OCI-LY7 (cell line): Measurements from ENCODE around the gene POLR3H. TPM values are rescaled to one million over a fixed set of nuclear protein-coding genes. Genes with fewer than 3 reads are reported as not detected.

Experiments
- BruUV-seq: library from RNA; stranded (reverse); fragments of 400-500 nt; replicated peaks from 2 replicates; lab custom pipeline; 2021; lab: Mats Ljungman, UMichigan
- CTCF ChIA-PET: fragments of 300-600 bp; sonication (Branson Sonifier 250); formaldehyde crosslinking; loops from one replicate; lab custom pipeline; 2022; ENCODE audit warnings: antibody characterized with exemption; ENCODE audit not compliant: unreplicated experiment; lab: Charles Lee
- POLR2A ChIA-PET: fragments of 300-600 bp; sonication (Branson Sonifier 250); formaldehyde crosslinking; loops from one replicate; lab custom pipeline; 2022; ENCODE audit warnings: antibody characterized with exemption; lab: Charles Lee
- DNase-seq: peaks from one replicate; pipeline ENCODE4 v3.0.0-alpha.2; 2015; ENCODE audit warnings: low spot score
- H2AFZ ChIP-seq: fragments of 200-600 bp; sonication (generic), shearing (Covaris generic); 2 replicates; pipeline ENCODE4 v1.6.1; 2014; ENCODE audit warnings: mild to moderate bottlenecking, antibody characterized with exemption, low read length, moderate library complexity
- H3K27ac ChIP-seq: fragments of 200-600 bp; sonication (generic); 2 replicates; pipeline ENCODE4 v1.5.1; 2014; ENCODE audit warnings: mixed run types, low read depth, mild to moderate bottlenecking, moderate library complexity, low read length, inconsistent platforms; ENCODE audit not compliant: poor library complexity, severe bottlenecking
- H3K36me3 ChIP-seq: fragments of 200-600 bp; sonication (generic); 2 replicates; pipeline ENCODE4 v1.6.1; 2014; ENCODE audit warnings: mild to moderate bottlenecking, antibody characterized with exemption, low read length, moderate library complexity, mixed read lengths; ENCODE audit not compliant: insufficient read depth
- H3K4me1 ChIP-seq: fragments of 200-600 bp; sonication (generic); 2 replicates; pipeline ENCODE4 v1.5.1; 2014; ENCODE audit warnings: mild to moderate bottlenecking, low read length; ENCODE audit not compliant: insufficient read depth, poor library complexity, severe bottlenecking
- H3K4me2 ChIP-seq: fragments of 200-600 bp; sonication (generic); 2 replicates; pipeline ENCODE4 v1.6.1; 2014; ENCODE audit warnings: mild to moderate bottlenecking, low read length
- H3K4me3 ChIP-seq: fragments of 200-600 bp; sonication (generic); 2 replicates; pipeline ENCODE4 v1.5.1; 2014; ENCODE audit warnings: mild to moderate bottlenecking, low read depth, low read length; ENCODE audit not compliant: poor library complexity, severe bottlenecking
- H3K79me2 ChIP-seq: fragments of 200-600 bp; sonication (generic); 2 replicates; pipeline ENCODE4 v1.6.1; 2016; ENCODE audit warnings: low read depth, mild to moderate bottlenecking, low read length, moderate library complexity, mixed read lengths; ENCODE audit not compliant: insufficient read depth
- H3K9me2 ChIP-seq: fragments of 200-600 bp; sonication (generic); 2 replicates; pipeline ENCODE4 v1.6.1; 2016; ENCODE audit warnings: mild to moderate bottlenecking, low read length, mixed read lengths; ENCODE audit not compliant: insufficient read depth
- H3K9me3 ChIP-seq: fragments of 200-600 bp; sonication (generic); 2 replicates; pipeline ENCODE4 v1.6.1; 2014; ENCODE audit warnings: mild to moderate bottlenecking, mixed run types, low read length, mixed read lengths
- H4K20me1 ChIP-seq: fragments of 200-600 bp; sonication (generic); 2 replicates; pipeline ENCODE4 v1.6.1; 2014; ENCODE audit warnings: mild to moderate bottlenecking, antibody characterized with exemption, low read length, moderate library complexity, mixed read lengths; ENCODE audit not compliant: insufficient read depth
- EZH2phosphoT487 ChIP-seq: fragments of 200-600 bp; sonication (generic); IDR thresholded peaks from 2 replicates; pipeline ENCODE4 v1.6.1; 2018; ENCODE audit warnings: low read depth, borderline replicate concordance, mild to moderate bottlenecking, mixed run types, antibody characterized with exemption, low read length, moderate library complexity, mixed read lengths
- intact Hi-C: fragments of 100-400 bp; cut with micrococcal nuclease; formaldehyde crosslinking; loops from one replicate; pipeline ENCODE4 v1.10.0; 2022; ENCODE audit not compliant: unreplicated experiment
- total RNA-seq, 2 experiments: library from RNA; depleted of rRNA in 1 of 2; stranded (reverse); fragments of >200 nt in 1 of 2; shearing (Covaris generic) in 1 of 2; gene quantifications; 2 replicates each; pipeline ENCODE4 v1.2.3, GENCODE V29; 2014 to 2022
- TF ChIP-seq, protein P1 (sequence below): fragments of 200-600 bp; sonication (generic); conservative IDR thresholded peaks from 2 replicates; pipeline ENCODE4 v1.5.1; 2014; ENCODE audit warnings: mild to moderate bottlenecking, antibody characterized with exemption, low read length, moderate library complexity, mixed read lengths

POLR3H gene
- total RNA-seq, 2 experiments from 2014 or later, result 28.5 to 48.3 TPM

DNA sequence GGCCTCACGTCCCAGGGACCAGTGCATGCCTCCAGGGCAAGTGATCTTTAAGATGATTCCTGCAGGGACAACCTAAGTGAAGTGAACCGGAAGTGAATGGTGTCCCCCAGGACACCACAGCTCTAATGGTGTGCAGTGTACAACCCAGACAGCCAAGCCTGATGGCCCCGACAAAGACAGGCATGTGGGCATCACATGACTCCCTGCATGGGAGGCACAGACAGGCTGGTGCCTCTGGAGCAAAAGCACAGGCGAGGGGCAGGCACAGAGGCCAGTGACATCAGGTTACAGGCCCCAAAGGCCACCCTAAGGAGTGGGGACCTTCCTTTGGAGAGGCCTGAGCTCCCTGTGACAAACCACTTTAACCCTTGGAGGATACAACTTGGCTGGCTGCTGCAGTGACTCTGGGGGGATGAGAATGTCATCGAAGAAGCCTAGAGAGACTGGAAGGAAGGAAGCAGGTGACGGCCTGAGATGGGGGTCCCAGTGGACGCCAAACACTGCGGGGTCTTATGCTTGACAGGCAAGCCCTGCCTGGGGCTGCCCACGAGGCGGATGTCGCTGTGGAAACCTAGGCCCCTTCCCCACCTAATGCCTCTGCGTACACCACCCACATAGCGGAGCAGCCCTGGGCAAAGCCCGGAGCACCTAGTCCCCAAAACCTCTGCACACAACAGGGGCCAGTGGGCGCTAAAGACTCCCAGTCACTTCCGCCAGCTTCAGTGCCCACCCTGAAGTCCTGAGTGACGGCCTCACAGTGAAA lies 12.4 kb downstream of the POLR3H start:
- no TSS peak for BruUV-seq
- POLR2A ChIA-PET, result no interaction called here

DNA sequence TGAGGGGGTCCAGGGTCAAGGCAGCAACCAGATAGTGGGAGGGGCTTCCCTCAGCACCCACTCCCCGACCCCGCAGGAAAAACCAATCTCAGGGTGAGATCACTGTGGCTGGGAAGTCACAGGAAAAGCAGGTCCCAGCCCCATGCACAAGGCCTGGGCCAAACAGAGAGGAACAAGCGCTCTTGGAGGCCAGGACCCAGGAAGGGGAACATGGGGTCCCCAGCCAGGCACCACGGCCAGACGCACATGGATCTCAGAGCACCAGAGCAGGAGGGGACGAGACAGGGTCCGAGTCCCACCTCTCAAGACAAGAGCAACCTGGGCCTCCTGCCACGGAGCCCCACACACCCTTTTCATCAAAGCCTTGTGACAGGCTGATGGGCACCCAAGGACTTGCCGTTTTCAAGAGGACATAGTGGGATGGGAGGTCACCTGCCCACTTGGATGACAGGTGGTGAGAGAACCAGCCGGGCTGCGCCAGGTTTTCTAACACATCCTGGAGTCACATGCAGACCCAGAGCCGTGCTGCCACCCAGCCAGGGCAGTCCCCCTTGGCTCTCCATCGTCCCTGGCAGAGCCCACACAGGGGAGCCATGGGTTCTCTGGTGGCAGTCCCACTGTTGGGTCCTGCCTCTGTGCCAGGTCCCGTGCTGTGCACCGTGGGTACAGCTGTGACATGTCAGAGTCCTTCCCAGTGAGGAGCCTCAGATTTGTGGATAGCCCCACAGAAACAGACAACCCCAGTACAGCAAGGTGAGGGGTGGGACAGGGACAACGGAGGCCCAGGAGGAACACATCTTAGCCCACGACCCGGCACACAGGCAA lies 13.2 kb downstream of the POLR3H start:
- Histone ChIP-seq H3K9me3 (no peaks in the 10 kb centered on the region), H3K79me2 (no peaks in the 10 kb centered on the region), H3K36me3 (peaks cover 82% of the 10 kb centered on the region), H4K20me1 (no peaks in the 10 kb centered on the region), H3K4me2 (no peak overlapping the region), H3K27ac (no peak overlapping the region), H2AFZ (no peak overlapping the region), H3K9me2 (no peaks in the 10 kb centered on the region), H3K4me1 (no peaks in the 10 kb centered on the region), H3K4me3 (no peak overlapping the region)
- intact Hi-C loops, result no loop called here
- BruUV-seq, result no TSS peak
- no peak for DNase-seq
- POLR2A ChIA-PET, result no interaction called here
- CTCF ChIA-PET, result no interaction called here
- TF ChIP-seq, protein P1, sequence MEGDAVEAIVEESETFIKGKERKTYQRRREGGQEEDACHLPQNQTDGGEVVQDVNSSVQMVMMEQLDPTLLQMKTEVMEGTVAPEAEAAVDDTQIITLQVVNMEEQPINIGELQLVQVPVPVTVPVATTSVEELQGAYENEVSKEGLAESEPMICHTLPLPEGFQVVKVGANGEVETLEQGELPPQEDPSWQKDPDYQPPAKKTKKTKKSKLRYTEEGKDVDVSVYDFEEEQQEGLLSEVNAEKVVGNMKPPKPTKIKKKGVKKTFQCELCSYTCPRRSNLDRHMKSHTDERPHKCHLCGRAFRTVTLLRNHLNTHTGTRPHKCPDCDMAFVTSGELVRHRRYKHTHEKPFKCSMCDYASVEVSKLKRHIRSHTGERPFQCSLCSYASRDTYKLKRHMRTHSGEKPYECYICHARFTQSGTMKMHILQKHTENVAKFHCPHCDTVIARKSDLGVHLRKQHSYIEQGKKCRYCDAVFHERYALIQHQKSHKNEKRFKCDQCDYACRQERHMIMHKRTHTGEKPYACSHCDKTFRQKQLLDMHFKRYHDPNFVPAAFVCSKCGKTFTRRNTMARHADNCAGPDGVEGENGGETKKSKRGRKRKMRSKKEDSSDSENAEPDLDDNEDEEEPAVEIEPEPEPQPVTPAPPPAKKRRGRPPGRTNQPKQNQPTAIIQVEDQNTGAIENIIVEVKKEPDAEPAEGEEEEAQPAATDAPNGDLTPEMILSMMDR, result no peak
- no peak for TF ChIP-seq EZH2phosphoT487

More for the DNA sequence above, 12.4 kb downstream of the POLR3H start:
- CTCF ChIA-PET, result no interaction called here
- intact Hi-C loops, result no loop called here
- H3K4me2 ChIP-seq, result no peak overlapping the region
- no peaks in the 10 kb centered on the region for H4K20me1 ChIP-seq
- H2AFZ ChIP-seq, result no peak overlapping the region
- H3K36me3 ChIP-seq, result peaks cover 75% of the 10 kb centered on the region
- DNase-seq, result no peak
- H3K79me2 ChIP-seq, result no peaks in the 10 kb centered on the region
- no peak for TF ChIP-seq EZH2phosphoT487
- TF ChIP-seq, protein P1, result no peak
- no peak overlapping the region for H3K4me3 ChIP-seq
- H3K9me3 ChIP-seq, result no peaks in the 10 kb centered on the region
- no peaks in the 10 kb centered on the region for H3K4me1 ChIP-seq
- H3K27ac ChIP-seq, result no peak overlapping the region
- H3K9me2 ChIP-seq, result no peaks in the 10 kb centered on the region
